Measurements from ENCODE around the gene FBRSL1.

The FBRSL1 gene

DNA sequence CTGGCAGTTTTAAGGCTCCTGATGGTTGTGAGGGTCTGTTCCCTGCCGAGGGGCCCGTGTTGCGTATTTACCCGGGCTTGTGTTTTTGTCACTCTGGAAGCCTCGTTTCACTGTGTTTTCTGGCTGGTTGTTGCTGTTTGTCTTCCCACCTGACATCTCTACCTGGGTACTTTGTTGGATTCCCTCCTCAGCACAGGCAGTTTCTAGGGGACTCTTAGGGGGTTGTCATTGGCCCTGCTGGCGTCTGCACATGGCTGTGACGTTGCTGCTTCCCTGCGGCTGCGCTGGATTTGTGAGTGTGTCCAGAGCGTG, 6.4 kb downstream of the FBRSL1 start:
- no peak for DNase-seq (ENCODE audit: low read depth in 1 of 2, low spot score in 1 of 2)
- TF ChIP-seq, protein P1, sequence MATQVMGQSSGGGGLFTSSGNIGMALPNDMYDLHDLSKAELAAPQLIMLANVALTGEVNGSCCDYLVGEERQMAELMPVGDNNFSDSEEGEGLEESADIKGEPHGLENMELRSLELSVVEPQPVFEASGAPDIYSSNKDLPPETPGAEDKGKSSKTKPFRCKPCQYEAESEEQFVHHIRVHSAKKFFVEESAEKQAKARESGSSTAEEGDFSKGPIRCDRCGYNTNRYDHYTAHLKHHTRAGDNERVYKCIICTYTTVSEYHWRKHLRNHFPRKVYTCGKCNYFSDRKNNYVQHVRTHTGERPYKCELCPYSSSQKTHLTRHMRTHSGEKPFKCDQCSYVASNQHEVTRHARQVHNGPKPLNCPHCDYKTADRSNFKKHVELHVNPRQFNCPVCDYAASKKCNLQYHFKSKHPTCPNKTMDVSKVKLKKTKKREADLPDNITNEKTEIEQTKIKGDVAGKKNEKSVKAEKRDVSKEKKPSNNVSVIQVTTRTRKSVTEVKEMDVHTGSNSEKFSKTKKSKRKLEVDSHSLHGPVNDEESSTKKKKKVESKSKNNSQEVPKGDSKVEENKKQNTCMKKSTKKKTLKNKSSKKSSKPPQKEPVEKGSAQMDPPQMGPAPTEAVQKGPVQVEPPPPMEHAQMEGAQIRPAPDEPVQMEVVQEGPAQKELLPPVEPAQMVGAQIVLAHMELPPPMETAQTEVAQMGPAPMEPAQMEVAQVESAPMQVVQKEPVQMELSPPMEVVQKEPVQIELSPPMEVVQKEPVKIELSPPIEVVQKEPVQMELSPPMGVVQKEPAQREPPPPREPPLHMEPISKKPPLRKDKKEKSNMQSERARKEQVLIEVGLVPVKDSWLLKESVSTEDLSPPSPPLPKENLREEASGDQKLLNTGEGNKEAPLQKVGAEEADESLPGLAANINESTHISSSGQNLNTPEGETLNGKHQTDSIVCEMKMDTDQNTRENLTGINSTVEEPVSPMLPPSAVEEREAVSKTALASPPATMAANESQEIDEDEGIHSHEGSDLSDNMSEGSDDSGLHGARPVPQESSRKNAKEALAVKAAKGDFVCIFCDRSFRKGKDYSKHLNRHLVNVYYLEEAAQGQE (IDR thresholded peaks at IDR 0.05; ENCODE audit: insufficient replicate concordance, low read depth), result no peak
- TF ChIP-seq SPI1 (IDR thresholded peaks at IDR 0.05; ENCODE audit: borderline replicate concordance, low read depth) (no peak), GABPA (IDR thresholded peaks at IDR 0.05; ENCODE audit: low read depth) (no peak), POLR2AphosphoS5 (IDR thresholded peaks at IDR 0.05; ENCODE audit: low read depth) (no peak)
- TF ChIP-seq, protein P2, sequence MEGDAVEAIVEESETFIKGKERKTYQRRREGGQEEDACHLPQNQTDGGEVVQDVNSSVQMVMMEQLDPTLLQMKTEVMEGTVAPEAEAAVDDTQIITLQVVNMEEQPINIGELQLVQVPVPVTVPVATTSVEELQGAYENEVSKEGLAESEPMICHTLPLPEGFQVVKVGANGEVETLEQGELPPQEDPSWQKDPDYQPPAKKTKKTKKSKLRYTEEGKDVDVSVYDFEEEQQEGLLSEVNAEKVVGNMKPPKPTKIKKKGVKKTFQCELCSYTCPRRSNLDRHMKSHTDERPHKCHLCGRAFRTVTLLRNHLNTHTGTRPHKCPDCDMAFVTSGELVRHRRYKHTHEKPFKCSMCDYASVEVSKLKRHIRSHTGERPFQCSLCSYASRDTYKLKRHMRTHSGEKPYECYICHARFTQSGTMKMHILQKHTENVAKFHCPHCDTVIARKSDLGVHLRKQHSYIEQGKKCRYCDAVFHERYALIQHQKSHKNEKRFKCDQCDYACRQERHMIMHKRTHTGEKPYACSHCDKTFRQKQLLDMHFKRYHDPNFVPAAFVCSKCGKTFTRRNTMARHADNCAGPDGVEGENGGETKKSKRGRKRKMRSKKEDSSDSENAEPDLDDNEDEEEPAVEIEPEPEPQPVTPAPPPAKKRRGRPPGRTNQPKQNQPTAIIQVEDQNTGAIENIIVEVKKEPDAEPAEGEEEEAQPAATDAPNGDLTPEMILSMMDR (IDR thresholded peaks at IDR 0.05; ENCODE audit: insufficient read depth, low read length), result no peak
- H3K27me3 ChIP-seq (ENCODE audit: insufficient read depth, poor library complexity, severe bottlenecking), result no peaks in the 10 kb centered on the region
- H3K4me3 ChIP-seq (replicated peaks; ENCODE audit: insufficient read depth, low read length), result no peak overlapping the region
- H3K27ac ChIP-seq (replicated peaks), result no peak overlapping the region

DNA sequence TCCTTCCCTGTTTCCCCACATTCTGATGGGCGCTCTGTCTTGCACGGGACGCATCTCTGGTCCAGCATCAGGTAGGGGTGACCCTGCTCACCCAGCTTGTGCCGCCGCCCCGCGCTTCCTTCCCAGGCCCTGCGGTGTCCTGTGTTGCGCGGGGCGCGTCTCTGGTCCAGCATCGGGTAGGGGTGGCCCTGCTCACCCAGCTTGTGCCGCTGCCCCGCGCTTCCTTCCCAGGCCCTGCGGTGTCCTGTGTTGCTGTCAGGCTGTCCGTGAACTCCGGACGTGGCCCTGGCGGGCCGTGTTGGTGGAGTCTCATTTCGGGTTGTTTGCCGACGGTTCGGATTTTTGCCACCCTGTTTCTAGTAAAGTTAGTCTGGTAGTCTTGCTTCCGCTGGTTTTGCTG, 6.8 kb downstream of the FBRSL1 start:
- TF ChIP-seq, protein P1 (IDR thresholded peaks at IDR 0.05; ENCODE audit: insufficient replicate concordance, low read depth), result no peak
- TF ChIP-seq, protein P2 (IDR thresholded peaks at IDR 0.05; ENCODE audit: insufficient read depth, low read length), result no peak
- H3K27ac ChIP-seq (replicated peaks), result no peak overlapping the region

DNA sequence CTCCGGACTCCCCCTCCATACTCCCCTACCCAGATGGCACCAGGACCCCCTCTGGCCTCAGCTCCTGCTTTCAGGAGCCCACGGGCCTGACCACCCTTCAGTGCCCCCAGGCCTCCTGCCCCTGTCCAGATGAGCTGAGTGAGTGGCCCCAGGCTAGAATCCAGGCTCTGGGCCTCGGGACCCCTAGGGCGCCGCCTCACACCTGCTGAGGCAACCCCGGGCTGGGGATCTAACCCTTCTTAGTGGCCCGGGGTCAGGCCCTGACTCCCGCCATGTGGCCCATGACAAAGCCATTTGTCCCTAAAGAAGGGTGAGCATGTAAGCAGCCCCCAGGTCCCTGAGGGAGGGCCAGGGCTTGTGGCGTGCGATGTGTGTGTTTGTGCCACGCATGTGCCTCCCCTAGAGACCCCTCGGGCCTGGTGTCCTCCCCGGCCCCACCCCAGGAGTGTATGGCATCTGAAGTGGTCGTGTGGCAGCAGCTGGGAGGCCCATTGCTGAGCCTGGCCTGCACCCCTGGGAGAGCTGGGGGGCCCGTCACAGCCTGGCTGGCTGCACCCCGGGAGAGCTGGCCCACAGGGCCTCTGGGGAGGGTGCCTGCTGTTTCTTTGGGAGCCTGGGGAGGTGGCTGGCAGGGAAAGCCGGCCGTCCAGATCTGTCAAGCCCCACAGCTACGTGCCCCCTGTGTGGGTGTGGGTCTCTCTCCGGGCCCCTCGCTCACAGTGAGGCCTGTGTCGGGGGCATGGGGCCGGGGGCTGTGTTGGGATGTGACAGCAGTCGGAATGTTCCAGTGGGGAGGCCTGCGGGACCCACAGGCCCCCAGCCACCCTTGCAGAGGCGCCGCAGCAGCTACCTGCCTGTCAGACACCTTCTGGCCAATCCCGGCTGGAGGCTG, 7.8 kb downstream of the FBRSL1 start:
- no peak for DNase-seq (ENCODE audit: low read depth in 1 of 2, low spot score in 1 of 2)
- H3K4me3 ChIP-seq (replicated peaks; ENCODE audit: insufficient read depth, low read length), result no peak overlapping the region

More for the DNA sequence above, 6.8 kb downstream of the FBRSL1 start:
- no peaks in the 10 kb centered on the region for H3K27me3 ChIP-seq (ENCODE audit: insufficient read depth, poor library complexity, severe bottlenecking)
- no peak overlapping the region for H3K4me3 ChIP-seq (replicated peaks; ENCODE audit: insufficient read depth, low read length)
- no peak for DNase-seq (ENCODE audit: low read depth in 1 of 2, low spot score in 1 of 2)

More for the DNA sequence above, 7.8 kb downstream of the FBRSL1 start:
- TF ChIP-seq, protein P2 (IDR thresholded peaks at IDR 0.05; ENCODE audit: insufficient read depth, low read length), result no peak
- no peak for TF ChIP-seq SPI1 (IDR thresholded peaks at IDR 0.05; ENCODE audit: borderline replicate concordance, low read depth)
- no peak for TF ChIP-seq GABPA (IDR thresholded peaks at IDR 0.05; ENCODE audit: low read depth)
- TF ChIP-seq POLR2AphosphoS5 (IDR thresholded peaks at IDR 0.05; ENCODE audit: low read depth), result no peak
- TF ChIP-seq, protein P1 (IDR thresholded peaks at IDR 0.05; ENCODE audit: insufficient replicate concordance, low read depth), result no peak
- H3K27ac ChIP-seq (replicated peaks), result no peak overlapping the region
- no peaks in the 10 kb centered on the region for H3K27me3 ChIP-seq (ENCODE audit: insufficient read depth, poor library complexity, severe bottlenecking)

Data from HL-60 (cell line).